ENCODE data around the gene EPS8.
A peak's percentile ranks its signal among the peaks of the same experiment; 100 is the strongest.

EPS8 gene

DNA sequence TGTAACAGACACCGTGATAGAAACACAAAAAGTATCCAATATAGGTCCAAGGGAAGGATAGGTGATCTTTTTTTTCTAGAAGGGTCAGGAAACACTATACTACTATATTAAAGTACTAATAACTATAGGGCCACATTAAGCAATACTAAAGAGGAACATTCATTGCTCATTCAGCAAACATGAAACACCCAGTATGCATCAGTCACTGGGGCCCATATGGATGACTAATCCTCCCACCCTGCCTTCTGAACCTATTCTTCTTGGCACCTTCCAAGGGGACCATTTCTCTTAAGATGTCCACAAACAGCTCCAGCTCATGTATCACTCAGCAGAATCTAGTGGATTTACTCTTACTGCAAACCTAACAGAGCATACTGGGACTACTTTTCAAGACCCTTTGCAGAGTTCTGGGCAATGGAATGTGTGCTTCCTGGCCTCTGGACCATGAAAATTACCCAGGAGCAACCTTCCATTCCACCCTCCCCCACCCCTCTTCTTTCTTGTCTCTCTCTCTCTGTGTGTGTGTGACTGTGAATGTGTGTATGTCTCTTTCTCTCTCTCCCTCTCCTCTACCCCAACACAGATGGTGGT is 187.9 kb downstream of the EPS8 start:
- no peak for DNase-seq (ENCODE audit: low read depth in 1 of 2, low spot score in 1 of 2)
- in situ Hi-C loops (cut with HindIII; ENCODE audit: low pct_unique_long_range_greater_than_20kb, low sequenced_read_pairs): no loop called here
- TF ChIP-seq JUND (IDR thresholded peaks at IDR 0.05; ENCODE audit: low read depth): no peak

DNA sequence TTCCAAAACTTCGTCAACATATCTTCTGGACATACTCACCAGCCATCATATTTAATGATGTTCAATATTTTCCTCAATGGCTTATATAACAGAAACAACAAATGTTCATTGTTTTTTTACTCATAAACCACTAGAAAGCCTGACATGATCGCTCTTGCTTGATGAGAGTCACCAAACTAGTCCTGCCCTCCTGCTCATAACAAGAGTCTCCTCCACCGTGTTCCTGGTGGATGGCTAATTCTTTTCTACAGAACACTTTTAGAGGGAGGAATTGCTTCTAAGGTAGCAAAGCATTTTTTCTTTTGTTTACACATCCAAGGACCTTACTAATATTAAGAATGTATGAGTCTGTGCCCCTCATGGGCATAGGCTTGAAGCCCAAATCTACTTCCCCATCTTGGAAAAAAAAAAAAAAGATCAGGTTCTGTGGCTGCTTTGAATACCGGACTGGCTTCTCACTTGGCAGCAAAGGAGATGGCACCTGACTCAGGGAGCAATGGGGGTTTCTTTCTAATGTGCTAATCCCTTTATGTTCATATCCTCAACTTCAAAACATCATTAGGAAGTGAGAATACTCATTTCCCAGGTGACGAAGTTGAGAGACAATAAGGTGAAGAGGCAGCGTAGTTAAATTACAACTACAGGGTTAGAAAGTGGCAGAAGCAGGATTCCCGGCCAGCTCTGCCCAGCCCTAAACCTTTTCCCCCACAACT is 188.8 kb downstream of the EPS8 start:
- no peak for DNase-seq (ENCODE audit: low read depth in 1 of 2, low spot score in 1 of 2)
- in situ Hi-C loops (cut with HindIII; ENCODE audit: low pct_unique_long_range_greater_than_20kb, low sequenced_read_pairs): no loop called here
- no peak for TF ChIP-seq JUND (IDR thresholded peaks at IDR 0.05; ENCODE audit: low read depth)

DNA sequence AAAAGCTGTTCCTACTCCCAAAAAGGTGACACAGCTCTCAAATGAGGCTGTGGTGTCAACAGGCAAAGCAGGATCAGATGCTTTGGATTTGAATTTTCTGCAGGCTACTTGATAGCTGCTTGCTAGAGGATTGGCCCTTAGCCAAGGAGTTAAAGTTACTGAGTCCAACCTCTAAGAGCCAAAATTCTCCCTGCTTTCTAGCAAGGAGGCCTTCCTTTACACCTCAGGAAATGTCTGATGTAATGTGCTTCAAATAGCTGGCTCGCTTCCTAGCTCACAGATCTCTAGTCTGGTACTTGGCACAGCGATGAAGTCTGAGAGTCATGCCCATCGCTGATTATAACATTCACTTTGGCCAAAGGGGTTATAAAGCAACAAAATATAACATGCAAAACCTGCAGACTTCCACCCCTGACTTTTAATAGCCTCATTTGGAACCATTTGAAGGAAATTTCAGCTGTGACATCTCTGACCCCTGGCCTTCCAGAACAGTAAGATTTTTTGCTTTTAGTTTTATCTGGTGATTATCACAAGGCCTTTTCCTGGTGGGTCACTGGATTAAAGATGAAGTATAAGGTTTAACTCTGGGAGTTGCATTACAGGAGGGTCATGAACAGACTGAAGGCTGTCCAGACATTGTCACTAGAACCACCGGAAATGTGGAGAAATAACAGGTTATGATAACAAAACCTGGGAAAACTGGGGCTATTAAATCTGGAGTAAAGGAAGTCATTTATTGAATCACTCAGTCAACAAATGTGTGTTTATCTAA is 189.7 kb downstream of the EPS8 start:
- no peak for TF ChIP-seq JUND (IDR thresholded peaks at IDR 0.05; ENCODE audit: low read depth)
- DNase-seq (ENCODE audit: low read depth in 1 of 2, low spot score in 1 of 2): no peak
- in situ Hi-C loops (cut with HindIII; ENCODE audit: low pct_unique_long_range_greater_than_20kb, low sequenced_read_pairs): no loop called here

DNA sequence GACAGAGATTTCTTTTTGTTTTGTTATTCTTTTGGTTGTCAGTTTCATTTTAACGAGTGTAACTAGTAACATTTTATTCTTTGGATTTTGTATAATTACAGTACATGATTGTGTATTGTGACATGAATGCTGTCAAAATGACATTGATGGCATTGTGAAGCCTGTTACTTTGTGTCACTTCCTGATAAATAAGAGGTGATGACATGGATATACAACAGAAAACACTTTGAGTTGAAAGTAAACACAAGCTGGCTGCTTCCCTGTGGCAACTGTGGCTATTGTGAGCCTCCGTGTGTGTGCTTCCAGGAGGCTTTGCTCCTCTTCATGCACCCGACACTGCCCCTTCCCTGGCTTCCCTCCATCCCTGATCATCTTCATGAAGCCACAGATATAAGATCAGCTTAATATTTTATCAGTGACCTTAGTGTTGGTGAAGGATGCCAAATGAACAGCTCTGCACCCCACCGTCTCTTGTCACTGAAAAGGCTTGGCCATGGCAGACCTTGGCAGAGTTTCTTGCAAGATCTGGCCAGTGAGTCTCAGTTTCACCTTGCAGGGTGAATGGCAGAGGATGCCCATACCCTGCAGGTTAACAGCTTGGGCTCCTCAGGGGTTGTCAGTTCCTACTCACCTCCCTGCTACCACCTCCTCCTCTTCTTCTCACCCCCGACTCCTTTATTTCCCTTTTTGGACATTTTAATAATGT is 191.9 kb downstream of the EPS8 start:
- in situ Hi-C loops (cut with HindIII; ENCODE audit: low pct_unique_long_range_greater_than_20kb, low sequenced_read_pairs): no loop called here
- TF ChIP-seq JUND (IDR thresholded peaks at IDR 0.05; ENCODE audit: low read depth): no peak
- DNase-seq (ENCODE audit: low read depth in 1 of 2, low spot score in 1 of 2): no peak

DNA sequence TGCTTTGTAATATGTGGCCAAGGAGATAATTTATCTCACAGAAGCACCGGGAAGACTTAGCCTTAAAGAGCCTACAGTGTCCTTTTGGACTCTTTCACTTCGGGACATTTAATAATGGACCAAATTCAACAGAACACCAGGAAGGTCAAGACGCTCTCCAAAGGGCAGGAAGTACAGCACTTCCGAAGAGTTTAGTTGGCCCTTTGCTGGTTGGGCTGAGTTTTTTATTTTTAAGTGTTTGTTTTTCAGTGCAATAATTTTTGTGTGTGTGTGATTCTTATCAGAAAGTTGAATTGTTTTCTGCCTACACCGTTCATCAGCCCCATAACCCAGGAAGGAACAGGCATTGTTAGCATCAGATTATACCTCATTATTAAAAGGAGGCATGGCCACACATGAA is 193.0 kb downstream of the EPS8 start:
- no peak for DNase-seq (ENCODE audit: low read depth in 1 of 2, low spot score in 1 of 2)
- no peak for TF ChIP-seq JUND (IDR thresholded peaks at IDR 0.05; ENCODE audit: low read depth)
- in situ Hi-C loops (cut with HindIII; ENCODE audit: low pct_unique_long_range_greater_than_20kb, low sequenced_read_pairs): no loop called here

DNA sequence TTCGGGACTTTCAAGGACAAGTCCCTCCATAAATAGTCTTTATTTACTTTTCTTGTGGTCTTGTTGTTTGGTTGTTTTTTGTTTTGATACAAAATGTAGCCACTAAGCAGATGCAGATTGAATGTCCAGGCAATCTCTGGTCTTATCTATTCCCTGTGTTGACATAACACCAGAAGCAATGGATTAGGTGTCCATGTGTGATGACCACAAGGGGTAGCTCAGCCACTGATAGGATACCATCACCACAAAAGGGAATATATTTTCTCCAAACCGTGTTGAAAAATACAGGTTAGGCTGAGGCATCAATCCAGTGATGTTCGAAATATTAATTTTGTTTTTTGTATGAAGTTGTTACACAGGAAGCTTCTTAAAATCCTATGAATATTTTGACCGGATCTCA is 196.3 kb downstream of the EPS8 start:
- in situ Hi-C loops (cut with HindIII; ENCODE audit: low pct_unique_long_range_greater_than_20kb, low sequenced_read_pairs): no loop called here
- no peak for DNase-seq (ENCODE audit: low read depth in 1 of 2, low spot score in 1 of 2)
- TF ChIP-seq JUND (IDR thresholded peaks at IDR 0.05; ENCODE audit: low read depth): no peak

DNA sequence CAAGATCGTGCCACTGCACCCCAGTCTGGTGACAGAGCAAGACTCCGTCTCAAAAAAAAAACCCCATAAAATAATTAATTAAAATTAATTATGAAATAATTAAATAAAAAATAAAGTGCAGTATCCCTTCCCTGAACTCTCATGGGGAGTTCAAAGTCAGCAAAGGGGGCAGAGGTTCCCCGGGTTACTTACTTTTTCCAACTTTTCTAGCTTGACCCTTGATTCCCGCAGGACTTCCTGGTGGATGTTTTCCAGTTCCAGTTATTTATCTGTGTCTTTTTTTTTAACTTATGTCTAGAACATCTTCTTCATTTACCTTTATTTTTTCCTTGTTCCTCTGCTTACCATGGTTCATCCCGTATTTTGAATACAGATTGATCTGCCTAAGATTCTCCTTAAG is 197.4 kb downstream of the EPS8 start:
- in situ Hi-C loops (cut with HindIII; ENCODE audit: low pct_unique_long_range_greater_than_20kb, low sequenced_read_pairs): no loop called here
- no peak for DNase-seq (ENCODE audit: low read depth in 1 of 2, low spot score in 1 of 2)
- no peak for TF ChIP-seq JUND (IDR thresholded peaks at IDR 0.05; ENCODE audit: low read depth)

DNA sequence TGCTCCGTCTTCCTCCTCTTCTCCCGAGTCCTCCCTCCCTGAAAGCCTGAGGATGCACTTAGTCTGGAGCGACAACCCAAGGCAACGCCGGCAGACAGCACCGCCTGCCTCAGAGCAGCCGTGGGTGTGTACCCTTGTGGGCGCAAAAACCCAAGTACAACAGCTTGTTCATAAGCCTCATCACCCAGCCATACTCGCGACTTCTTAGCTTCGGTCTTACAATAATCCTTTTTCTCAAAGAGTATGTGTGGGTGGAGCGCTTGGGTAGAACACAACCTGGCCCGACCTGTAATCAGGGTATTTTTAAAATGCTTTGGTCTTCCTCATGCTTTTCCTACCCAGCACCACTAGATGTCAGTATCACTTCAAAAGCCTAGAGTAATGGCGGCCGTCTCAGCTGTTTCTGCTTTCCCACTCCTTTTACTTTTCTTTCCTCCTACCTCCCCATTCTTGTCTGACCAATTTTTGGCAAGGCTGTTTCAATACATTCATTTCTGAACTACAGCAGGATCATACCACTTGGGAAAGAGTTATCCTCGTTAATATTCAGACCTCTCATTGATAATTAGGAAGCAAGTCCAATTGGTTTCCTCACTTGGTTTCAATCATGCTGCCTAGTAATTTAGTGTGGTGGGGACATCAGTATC is 198.9 kb downstream of the EPS8 start:
- in situ Hi-C loops (cut with HindIII; ENCODE audit: low pct_unique_long_range_greater_than_20kb, low sequenced_read_pairs): no loop called here
- no peak for TF ChIP-seq JUND (IDR thresholded peaks at IDR 0.05; ENCODE audit: low read depth)
- peak; percentile 58 to 84 for DNase-seq (ENCODE audit: low read depth in 1 of 2, low spot score in 1 of 2)

DNA sequence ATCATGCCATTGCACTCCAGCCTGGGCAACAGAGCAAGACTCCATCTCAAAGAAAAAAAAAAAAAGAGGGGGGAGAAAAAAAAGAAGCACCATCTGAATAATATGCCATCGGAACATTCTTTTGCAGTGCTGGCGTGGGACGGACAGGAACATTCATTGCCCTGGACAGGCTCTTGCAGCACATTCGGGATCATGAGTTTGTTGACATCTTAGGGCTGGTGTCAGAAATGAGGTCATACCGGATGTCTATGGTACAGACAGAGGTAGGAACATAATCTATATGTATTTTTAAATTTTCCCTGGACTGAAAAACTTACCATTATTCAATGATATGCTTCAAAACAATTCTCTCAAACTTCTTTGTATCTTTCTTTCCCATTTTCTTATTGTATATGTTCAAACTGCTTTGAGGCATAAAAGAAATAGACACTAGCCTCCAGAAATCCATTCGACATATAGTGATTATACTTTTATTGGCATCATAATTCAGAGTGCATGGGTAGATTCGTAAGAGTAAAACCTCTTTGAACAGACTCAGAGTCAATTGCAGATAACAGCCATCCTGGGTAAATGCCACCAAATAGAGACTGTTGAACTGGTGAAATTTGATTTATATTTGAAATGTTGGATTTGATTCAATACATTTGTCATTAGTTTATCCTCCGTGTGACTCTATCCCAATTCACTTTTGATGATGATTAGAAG is 199.7 kb downstream of the EPS8 start:
- DNase-seq (ENCODE audit: low read depth in 1 of 2, low spot score in 1 of 2): no peak
- in situ Hi-C loops (cut with HindIII; ENCODE audit: low pct_unique_long_range_greater_than_20kb, low sequenced_read_pairs): no loop called here
- no peak for TF ChIP-seq JUND (IDR thresholded peaks at IDR 0.05; ENCODE audit: low read depth)

DNA sequence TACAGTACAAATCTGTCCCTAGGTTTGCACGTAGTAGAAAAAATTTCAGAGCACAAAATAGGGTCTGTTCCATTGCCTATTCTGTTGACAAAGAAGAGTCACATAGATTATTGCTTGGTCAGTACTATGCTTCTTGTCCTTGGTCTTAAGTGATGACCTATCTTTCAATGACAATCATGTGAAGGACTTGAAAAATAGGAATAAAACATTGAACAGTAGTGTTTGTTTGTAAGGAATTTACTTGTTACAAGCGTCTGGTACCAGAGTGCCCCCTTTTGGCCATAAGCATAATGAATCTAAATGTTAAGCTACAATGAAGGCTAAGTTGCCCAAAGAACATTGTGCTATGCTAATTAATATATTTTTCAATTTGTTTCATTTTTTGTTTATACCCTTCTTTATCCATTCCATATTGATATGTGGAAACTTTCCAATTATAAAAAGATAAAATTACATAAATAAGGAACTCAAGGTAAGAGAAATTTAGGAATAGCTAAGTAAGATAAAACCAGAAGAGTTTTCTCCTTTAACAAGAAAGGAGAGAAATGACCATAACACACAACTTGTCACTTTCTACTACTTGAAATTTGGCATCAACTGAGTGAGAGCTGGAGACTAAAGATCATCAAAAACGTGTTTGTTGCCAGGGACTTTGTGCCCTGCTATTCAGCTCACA is 204.7 kb downstream of the EPS8 start:
- in situ Hi-C loops (cut with HindIII; ENCODE audit: low pct_unique_long_range_greater_than_20kb, low sequenced_read_pairs): no loop called here
- no peak for TF ChIP-seq JUND (IDR thresholded peaks at IDR 0.05; ENCODE audit: low read depth)
- peak in 1 of 2 experiments; percentile 64 for DNase-seq (ENCODE audit: low read depth in 1 of 2, low spot score in 1 of 2)

DNA sequence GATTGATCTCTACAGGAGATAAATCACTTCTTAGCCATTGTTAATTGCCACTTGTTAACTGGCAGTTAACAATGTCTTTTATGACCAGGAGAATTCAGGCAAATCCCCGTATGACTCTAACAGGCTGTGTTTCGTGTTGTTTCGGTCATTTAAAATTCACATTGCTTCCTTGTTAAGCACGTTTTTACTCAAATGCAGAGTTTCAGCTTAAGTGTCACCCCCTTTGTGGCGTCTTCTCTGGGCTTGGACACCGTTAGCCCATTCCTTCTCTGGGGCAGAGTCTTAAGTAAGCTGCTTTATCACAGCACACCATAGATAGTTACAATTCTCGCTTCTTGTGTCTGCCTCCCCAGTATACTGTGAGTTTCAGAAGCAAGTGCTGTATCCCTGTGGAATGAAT is 205.4 kb downstream of the EPS8 start:
- in situ Hi-C loops (cut with HindIII; ENCODE audit: low pct_unique_long_range_greater_than_20kb, low sequenced_read_pairs): no loop called here
- no peak for DNase-seq (ENCODE audit: low read depth in 1 of 2, low spot score in 1 of 2)
- no peak for TF ChIP-seq JUND (IDR thresholded peaks at IDR 0.05; ENCODE audit: low read depth)

Data from T47D (cell line).